Measurements from ENCODE around the gene FNDC3B. TPM values are rescaled to one million over a fixed set of nuclear protein-coding genes. Genes with fewer than 3 reads are reported as not detected.

FNDC3B gene
- total RNA-seq, 4 donors from 2014 or later, result 49.7 to 188 (median 165) TPM

DNA sequence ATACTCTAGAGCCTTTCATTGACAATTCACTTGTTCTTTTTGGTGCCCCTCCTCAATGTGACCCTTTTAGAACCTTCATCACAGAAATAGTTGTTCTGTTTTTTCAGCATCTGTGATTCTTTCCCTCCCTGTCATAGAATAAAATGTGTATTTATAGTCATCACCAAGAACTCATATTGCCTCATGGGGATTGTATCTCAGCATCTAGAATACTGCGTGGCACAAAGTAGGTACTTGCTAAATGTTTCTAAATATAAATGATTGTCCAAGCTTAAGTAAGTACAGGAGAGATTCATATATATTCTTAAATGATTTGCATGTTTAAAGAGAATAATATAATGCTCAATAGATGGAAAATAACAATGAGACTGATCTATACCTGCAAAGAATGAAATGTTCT, 190.1 kb downstream of the FNDC3B start:
- intact Hi-C loops (cut with DNase I; ENCODE audit: low total_unique reads), result no loop called here

GRCh38 chr3:172231318-172231901, 192.0 kb downstream of the FNDC3B start:
- no peak for DNase-seq
- Histone ChIP-seq H3K36me3 (no peaks in the 10 kb centered on the region), H3K27ac (no peak overlapping the region), H3K9me3 (no peaks in the 10 kb centered on the region), H3K27me3 (no peaks in the 10 kb centered on the region), H3K4me1 (peaks cover 0 to 3% of the 10 kb centered on the region in 2 donors), H3K4me3 (no peak overlapping the region)
- TF ChIP-seq, protein P1, sequence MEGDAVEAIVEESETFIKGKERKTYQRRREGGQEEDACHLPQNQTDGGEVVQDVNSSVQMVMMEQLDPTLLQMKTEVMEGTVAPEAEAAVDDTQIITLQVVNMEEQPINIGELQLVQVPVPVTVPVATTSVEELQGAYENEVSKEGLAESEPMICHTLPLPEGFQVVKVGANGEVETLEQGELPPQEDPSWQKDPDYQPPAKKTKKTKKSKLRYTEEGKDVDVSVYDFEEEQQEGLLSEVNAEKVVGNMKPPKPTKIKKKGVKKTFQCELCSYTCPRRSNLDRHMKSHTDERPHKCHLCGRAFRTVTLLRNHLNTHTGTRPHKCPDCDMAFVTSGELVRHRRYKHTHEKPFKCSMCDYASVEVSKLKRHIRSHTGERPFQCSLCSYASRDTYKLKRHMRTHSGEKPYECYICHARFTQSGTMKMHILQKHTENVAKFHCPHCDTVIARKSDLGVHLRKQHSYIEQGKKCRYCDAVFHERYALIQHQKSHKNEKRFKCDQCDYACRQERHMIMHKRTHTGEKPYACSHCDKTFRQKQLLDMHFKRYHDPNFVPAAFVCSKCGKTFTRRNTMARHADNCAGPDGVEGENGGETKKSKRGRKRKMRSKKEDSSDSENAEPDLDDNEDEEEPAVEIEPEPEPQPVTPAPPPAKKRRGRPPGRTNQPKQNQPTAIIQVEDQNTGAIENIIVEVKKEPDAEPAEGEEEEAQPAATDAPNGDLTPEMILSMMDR (IDR thresholded peaks at IDR 0.05), result no peak
- TF ChIP-seq POLR2A (IDR thresholded peaks at IDR 0.05), result no peak
- intact Hi-C loops (cut with DNase I; ENCODE audit: low total_unique reads), result no loop called here

More for the DNA sequence above, 190.1 kb downstream of the FNDC3B start:
- no peak overlapping the region for H3K27ac ChIP-seq
- H3K36me3 ChIP-seq, result no peaks in the 10 kb centered on the region
- H3K27me3 ChIP-seq, result no peaks in the 10 kb centered on the region
- H3K9me3 ChIP-seq, result no peaks in the 10 kb centered on the region
- peaks cover 0 to 3% of the 10 kb centered on the region in 2 donors for H3K4me1 ChIP-seq
- TF ChIP-seq, protein P1 (IDR thresholded peaks at IDR 0.05), result no peak
- TF ChIP-seq POLR2A (IDR thresholded peaks at IDR 0.05), result no peak
- H3K4me3 ChIP-seq, result no peak overlapping the region
- DNase-seq, result no peak

- Histone ChIP-seq H3K4me3 (no peak overlapping the region), H3K9me3 (no peaks in the 10 kb centered on the region), H3K27me3 (no peaks in the 10 kb centered on the region), H3K36me3 (no peaks in the 10 kb centered on the region), H3K4me1 (peaks cover 0 to 3% of the 10 kb centered on the region in 2 donors), H3K27ac (no peak overlapping the region)
- no peak for DNase-seq
- TF ChIP-seq POLR2A (IDR thresholded peaks at IDR 0.05), result no peak
- TF ChIP-seq, protein P1 (IDR thresholded peaks at IDR 0.05), result no peak
- intact Hi-C loops (cut with DNase I; ENCODE audit: low total_unique reads), result no loop called here
Observed at GRCh38 chr3:172232579-172233212, 193.3 kb downstream of the FNDC3B start.

DNA sequence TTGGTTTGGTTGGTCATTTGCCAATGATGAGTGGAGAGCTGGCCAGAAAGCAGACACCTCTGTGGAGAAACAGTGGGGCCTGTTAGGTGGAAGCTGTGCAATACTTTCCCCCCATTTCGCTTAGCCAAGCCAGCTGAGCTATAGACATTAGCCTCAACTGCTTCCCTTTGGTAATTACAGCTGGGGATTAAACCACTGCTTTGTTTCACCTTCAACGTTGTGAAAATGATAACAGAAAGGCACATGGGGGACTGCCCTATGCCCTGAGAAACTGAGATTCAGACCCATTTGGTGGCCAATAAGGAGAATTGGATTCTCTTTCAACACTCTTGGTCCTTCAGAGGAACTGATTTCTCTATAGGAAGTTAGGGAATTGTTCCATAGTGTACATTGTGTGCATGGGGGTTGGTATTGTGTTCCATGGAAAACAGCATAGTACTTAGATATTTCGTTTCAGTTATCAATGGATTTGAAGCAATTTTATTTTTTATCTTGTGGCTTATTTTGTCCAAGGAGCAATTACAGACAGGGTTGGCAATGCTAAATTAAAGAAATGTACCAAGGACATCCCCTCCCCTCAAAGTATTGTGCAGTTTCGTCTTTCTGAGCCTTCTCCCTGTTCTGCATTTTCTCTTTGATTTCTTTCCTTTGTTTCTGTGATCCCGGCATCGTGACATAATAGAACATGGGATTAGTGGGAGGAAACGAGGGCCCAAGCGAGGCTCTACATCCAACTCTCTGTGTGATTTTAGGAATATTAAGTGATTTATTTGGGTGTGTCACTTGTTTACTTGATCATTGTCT, 194.3 kb downstream of the FNDC3B start:
- Histone ChIP-seq H3K4me3 (no peak overlapping the region), H3K27me3 (no peaks in the 10 kb centered on the region), H3K9me3 (no peaks in the 10 kb centered on the region), H3K27ac (no peak overlapping the region), H3K4me1 (peaks cover 0 to 3% of the 10 kb centered on the region in 2 donors), H3K36me3 (no peaks in the 10 kb centered on the region)
- TF ChIP-seq, protein P1 (IDR thresholded peaks at IDR 0.05), result no peak
- TF ChIP-seq POLR2A (IDR thresholded peaks at IDR 0.05), result no peak
- intact Hi-C loops (cut with DNase I; ENCODE audit: low total_unique reads), result no loop called here
- no peak for DNase-seq

- H3K4me3 ChIP-seq, result no peak overlapping the region
Observed at GRCh38 chr3:172235698-172236097, 196.3 kb downstream of the FNDC3B start.

More at GRCh38 chr3:172235698-172236097, 196.3 kb downstream of the FNDC3B start:
- Histone ChIP-seq H3K27ac (no peak overlapping the region), H3K36me3 (no peaks in the 10 kb centered on the region), H3K27me3 (no peaks in the 10 kb centered on the region), H3K4me1 (no peaks in the 10 kb centered on the region), H3K9me3 (no peaks in the 10 kb centered on the region)
- no peak for DNase-seq
- intact Hi-C loops (cut with DNase I; ENCODE audit: low total_unique reads), result no loop called here
- no peak for TF ChIP-seq POLR2A (IDR thresholded peaks at IDR 0.05)
- TF ChIP-seq, protein P1 (IDR thresholded peaks at IDR 0.05), result no peak
